Measurements from ENCODE around the gene MAN1C1. TPM values are rescaled to one million over a fixed set of nuclear protein-coding genes. Genes with fewer than 3 reads are reported as not detected.
"Not testable (repeated sequence)": the region's sequence is repeated elsewhere in the genome, so short reads cannot be mapped to it uniquely, and the experiment has no call there.

The MAN1C1 gene
- total RNA-seq, 1 donor from 2014 or later: 22.6 TPM

GRCh38 chr1:25698252-25698651 is 81.7 kb downstream of the MAN1C1 start:
- peaks cover 70% of the 10 kb centered on the region for H3K4me1 Mint-ChIP-seq
- H3K9me3 Mint-ChIP-seq: no peaks in the 10 kb centered on the region
- no peak overlapping the region for H3K4me3 Mint-ChIP-seq
- TF ChIP-seq CTCF (conservative IDR thresholded peaks at IDR 0.05): no peak
- no peak for DNase-seq (ENCODE audit: low read depth, low spot score)
- H3K27me3 Mint-ChIP-seq (ENCODE audit: low read depth): no peaks in the 10 kb centered on the region
- no peaks in the 10 kb centered on the region for H3K36me3 Mint-ChIP-seq (ENCODE audit: low read depth)
- no peak overlapping the region for H3K27ac Mint-ChIP-seq (ENCODE audit: unreplicated experiment)

- H3K36me3 Mint-ChIP-seq (ENCODE audit: low read depth); H3K4me3 Mint-ChIP-seq; H3K9me3 Mint-ChIP-seq; DNase-seq (ENCODE audit: low read depth, low spot score); H3K27ac Mint-ChIP-seq (ENCODE audit: unreplicated experiment); H3K27me3 Mint-ChIP-seq (ENCODE audit: low read depth): not testable (repeated sequence)
- peaks cover 71% of the 10 kb centered on the region for H3K4me1 Mint-ChIP-seq
These were observed 82.5 kb downstream of the MAN1C1 start for GRCh38 chr1:25699059-25699458.

- no peaks in the 10 kb centered on the region for H3K27me3 Mint-ChIP-seq (ENCODE audit: low read depth)
- no peak for DNase-seq (ENCODE audit: low read depth, low spot score)
- H3K4me1 Mint-ChIP-seq: peaks cover 73% of the 10 kb centered on the region
- H3K36me3 Mint-ChIP-seq (ENCODE audit: low read depth): no peaks in the 10 kb centered on the region
- peak overlapping the region; percentile 73 for H3K27ac Mint-ChIP-seq (ENCODE audit: unreplicated experiment)
- peak overlapping the region; percentile 12 for H3K4me3 Mint-ChIP-seq
- H3K9me3 Mint-ChIP-seq: no peaks in the 10 kb centered on the region
- no peak for TF ChIP-seq CTCF (conservative IDR thresholded peaks at IDR 0.05)
These were observed 83.0 kb downstream of the MAN1C1 start for GRCh38 chr1:25699500-25700143.

GRCh38 chr1:25700144-25700523 is 83.5 kb downstream of the MAN1C1 start:
- H3K27ac Mint-ChIP-seq (ENCODE audit: unreplicated experiment): peak overlapping the region; percentile 7
- H3K36me3 Mint-ChIP-seq (ENCODE audit: low read depth): no peaks in the 10 kb centered on the region
- H3K4me1 Mint-ChIP-seq: peaks cover 75% of the 10 kb centered on the region
- no peak for DNase-seq (ENCODE audit: low read depth, low spot score)
- TF ChIP-seq CTCF (conservative IDR thresholded peaks at IDR 0.05): no peak
- no peaks in the 10 kb centered on the region for H3K27me3 Mint-ChIP-seq (ENCODE audit: low read depth)
- no peaks in the 10 kb centered on the region for H3K9me3 Mint-ChIP-seq
- H3K4me3 Mint-ChIP-seq: no peak overlapping the region

GRCh38 chr1:25700626-25701025 is 84.0 kb downstream of the MAN1C1 start:
- peak; percentile 28 for DNase-seq (ENCODE audit: low read depth, low spot score)
- H3K27me3 Mint-ChIP-seq (ENCODE audit: low read depth): no peaks in the 10 kb centered on the region
- H3K27ac Mint-ChIP-seq (ENCODE audit: unreplicated experiment): no peak overlapping the region
- TF ChIP-seq CTCF (conservative IDR thresholded peaks at IDR 0.05): peak; percentile 52
- H3K4me1 Mint-ChIP-seq: peaks cover 75% of the 10 kb centered on the region
- H3K36me3 Mint-ChIP-seq (ENCODE audit: low read depth): no peaks in the 10 kb centered on the region
- no peaks in the 10 kb centered on the region for H3K9me3 Mint-ChIP-seq
- no peak overlapping the region for H3K4me3 Mint-ChIP-seq

- no peak for DNase-seq (ENCODE audit: low read depth, low spot score)
- no peak for TF ChIP-seq CTCF (conservative IDR thresholded peaks at IDR 0.05)
- Mint-ChIP-seq H3K27me3 (ENCODE audit: low read depth) (no peaks in the 10 kb centered on the region), H3K27ac (ENCODE audit: unreplicated experiment) (no peak overlapping the region), H3K4me3 (no peak overlapping the region), H3K36me3 (ENCODE audit: low read depth) (no peaks in the 10 kb centered on the region), H3K9me3 (no peaks in the 10 kb centered on the region), H3K4me1 (peaks cover 69% of the 10 kb centered on the region)
These were observed 84.6 kb downstream of the MAN1C1 start for GRCh38 chr1:25701030-25701785.

All from neural crest cell (in vitro differentiated cells).